GM18507 (cell line): Measurements from ENCODE around the gene HOXD4.

ENCODE experiments used
- DNase-seq: peaks from one replicate; pipeline ENCODE4 v3.0.0; 2011; ENCODE audit warnings: low read depth; ENCODE audit not compliant: insufficient read length; ENCODE audit errors: extremely low spot score
- FAIRE-seq: peaks from 2 replicates; lab custom pipeline; 2011; peaks lifted over from hg19 to GRCh38; lab: Jason Lieb, UNC

Gene HOXD4

DNA sequence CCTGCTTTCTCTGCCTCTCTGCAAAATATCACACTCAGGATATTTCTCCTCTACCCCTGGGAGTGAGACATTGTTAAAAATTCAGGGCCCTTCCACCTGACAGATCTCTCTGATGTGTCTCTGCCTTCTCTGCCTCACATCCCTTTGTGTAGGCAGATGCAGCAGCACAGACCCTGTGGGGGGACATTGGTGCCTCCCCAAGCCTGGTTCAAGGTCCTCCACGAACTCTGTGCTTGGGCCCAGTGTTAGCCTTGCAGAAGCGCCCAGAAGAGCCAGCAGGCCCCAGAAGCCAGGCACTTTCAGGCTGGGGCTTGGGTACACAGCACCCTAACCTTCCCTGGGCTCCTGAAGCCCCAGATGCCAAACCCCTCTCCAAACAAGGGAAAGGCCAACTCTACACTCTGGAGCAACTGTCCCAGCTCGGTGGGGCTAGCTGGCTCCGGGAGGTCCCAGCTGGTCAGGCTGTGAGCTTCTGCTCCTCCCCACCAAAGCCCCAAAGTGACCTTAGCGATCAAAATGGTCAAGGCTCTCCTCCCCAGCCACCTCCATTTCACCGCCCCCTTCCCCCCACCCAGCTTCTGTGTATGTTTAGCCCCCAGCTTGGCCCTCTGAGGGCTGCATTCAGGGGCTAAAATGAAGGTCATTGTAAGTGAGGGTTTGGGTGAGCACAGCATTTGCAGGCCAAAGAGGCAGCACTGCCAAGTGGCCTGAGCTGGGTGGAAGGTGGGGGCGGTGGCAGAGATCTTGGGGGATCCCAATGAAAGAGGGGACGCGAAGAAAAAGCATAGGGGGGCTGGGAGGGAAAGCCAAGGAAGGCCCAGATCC lies 26.2 kb upstream of the HOXD4 start:
- no peak for DNase-seq
- no peak for FAIRE-seq

DNA sequence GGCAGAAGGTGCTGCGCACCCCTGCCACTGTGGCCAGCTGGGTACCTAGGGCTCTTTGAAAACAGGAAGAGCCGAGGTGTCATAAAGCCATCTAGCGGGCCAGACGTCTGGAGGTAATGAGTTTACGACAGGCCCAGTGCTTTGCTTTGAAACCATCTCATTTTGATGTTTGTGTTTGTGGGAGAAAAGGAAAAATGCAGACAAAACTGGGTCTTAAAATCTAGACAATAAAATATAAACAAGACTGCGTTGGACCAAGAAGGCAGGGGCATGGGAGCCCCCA lies 25.6 kb upstream of the HOXD4 start:
- DNase-seq (no peak), FAIRE-seq (no peak)

DNA sequence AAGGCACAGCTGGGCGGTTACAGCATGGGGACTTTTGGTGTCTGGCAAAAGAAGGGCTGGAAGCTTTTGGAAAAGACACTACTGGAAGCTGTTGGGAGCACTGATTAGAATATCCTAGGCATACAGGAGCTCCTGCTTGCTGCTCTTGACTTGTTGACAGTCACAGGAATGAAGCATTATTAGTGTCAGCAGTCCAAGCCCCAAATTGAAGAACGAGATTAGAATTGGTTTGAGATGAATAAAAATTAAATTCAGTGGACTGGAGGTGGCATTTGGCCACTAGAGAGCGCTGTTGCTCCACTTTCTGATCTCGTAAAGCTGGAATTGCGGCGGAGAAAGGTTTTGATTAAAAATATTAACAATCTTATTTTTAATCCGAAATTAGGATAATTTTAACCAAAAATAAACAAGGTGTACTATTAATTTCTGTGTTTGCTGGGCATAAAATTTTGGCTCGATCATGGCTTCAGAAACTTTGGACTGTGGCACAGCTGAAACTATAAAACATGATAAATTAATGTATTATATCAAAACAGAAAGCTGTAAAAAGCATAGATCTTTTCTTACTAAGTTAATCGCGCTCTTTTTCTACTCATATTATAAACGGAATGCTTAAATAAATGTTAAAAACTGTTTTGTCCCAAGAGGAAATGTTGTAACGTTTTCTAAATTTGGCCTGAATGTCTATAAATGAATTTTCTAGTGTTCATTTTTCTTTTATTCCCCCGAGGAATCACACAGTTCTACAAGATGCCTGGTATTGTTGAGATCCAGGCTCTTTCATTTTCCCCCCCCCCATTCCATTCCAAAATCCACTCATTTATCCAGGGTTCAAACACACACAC lies 24.2 kb upstream of the HOXD4 start:
- DNase-seq (peak; percentile 32), FAIRE-seq (peak; percentile 74)

DNA sequence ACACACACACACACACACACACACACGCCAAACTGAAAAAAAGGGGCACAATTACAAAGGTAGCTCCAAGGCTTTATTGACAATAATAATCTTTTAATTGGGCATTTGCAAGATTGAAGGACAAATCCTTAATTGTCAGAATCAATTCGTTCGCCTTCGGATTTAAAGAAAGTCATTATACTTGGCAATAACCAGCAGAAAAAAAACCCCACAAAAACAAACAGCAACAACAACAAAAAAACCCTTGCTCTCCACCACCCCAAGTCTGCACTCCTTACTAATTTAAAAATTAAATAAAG lies 23.6 kb upstream of the HOXD4 start:
- DNase-seq = no peak
- FAIRE-seq = no peak

DNA sequence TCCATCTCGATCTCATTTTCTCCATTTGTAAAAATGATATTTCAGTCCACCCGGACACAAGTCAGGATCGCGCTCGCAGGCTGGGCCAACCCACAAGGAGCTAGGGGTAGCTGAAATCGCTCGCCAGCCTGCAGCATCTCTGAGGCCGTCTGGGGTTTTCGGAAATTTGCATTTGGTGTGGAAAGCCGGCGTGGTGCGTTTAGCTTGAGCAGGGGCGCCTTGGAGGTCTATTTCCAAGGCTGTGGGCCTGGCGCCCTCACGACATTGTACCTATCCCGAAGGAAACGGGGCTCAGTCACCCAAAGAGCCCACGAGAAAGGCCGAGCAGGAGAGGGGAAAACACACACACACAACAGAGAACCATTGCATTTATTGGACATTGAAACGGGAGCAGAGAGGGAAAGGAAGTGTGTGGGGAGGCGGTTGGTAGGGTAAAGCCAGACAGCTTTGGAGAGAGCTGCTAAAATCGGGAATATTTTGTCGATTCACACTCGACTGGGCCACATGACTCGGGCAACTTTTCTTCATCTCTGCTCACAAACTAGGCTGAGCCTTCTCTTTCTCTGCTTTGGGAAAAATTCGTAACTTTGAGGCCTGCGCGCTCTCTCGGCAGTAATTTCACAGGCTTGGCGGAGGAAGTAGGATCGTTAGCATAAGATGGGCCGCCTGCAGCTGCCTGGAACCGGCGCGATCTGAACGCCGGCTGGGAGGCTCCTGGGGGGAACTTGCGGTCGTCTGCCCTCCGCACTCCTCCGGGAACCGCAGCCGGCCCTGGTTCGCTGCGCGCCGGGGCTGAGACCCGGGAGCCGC lies 23.0 kb upstream of the HOXD4 start:
- FAIRE-seq (no peak), DNase-seq (no peak)

DNA sequence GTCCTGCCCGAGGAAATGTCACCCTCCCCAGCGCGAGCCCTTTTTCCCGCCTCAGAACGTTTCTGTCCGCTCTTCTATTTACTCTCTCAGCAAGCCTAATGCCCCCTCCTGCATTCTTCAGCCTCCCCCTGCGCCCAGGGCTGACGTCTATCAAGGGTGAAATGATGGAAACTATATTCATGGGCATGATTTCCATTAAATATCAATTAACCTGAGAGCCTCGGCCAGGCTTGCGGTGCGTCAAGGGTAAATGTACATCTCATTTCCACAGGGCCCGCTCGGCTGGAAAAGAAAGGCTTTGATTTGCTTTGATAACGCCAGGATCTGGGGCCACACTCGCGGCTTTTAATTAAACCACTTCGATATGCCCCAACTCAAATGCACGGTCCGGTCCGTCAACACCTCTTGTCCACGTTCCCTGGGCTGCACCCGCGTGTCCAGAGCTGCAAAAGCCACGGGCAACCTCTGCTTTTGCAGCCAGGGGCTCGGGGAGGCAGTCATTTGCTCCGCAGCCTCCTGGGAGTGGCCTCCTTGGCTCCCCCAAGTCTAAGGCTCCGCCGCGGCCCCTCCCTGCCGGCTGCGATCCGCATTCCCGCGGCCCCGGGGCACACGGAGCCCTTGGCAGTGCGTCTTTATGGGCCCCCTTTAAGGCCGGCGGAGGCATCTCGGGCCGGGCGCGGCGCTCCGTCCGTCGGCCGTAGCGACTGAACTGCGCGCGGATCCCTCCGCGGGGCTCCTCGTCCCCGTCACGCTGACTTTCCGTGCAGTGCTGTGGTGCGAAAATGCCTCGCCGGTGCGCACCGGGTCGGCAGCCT lies 22.2 kb upstream of the HOXD4 start, which contains the start of gene HOXD8:
Gene HOXD8, plus strand, starts transcription at position 724 of the 815 bp plus-strand sequence. CDS start 662 bp downstream, outside the sequence.
- FAIRE-seq = no peak
- no peak for DNase-seq

DNA sequence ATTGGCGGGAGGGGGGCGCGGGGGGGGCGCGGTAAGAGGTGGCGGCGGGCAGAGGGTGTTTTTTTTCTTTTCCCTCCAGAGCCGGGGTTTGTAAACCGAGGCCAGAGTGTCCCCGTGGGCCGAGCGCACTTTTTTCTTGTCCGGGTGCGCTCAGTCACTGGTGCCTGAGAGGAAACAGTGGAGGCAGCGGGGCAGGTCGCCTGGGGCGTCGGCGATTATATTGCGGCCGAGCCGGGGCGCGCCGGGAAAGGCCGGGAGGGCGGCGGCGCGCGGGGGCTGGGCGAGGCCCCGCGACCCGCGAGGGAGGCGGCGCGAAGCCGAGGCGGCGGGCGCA lies 21.6 kb upstream of the HOXD4 start:
- FAIRE-seq = no peak

DNA sequence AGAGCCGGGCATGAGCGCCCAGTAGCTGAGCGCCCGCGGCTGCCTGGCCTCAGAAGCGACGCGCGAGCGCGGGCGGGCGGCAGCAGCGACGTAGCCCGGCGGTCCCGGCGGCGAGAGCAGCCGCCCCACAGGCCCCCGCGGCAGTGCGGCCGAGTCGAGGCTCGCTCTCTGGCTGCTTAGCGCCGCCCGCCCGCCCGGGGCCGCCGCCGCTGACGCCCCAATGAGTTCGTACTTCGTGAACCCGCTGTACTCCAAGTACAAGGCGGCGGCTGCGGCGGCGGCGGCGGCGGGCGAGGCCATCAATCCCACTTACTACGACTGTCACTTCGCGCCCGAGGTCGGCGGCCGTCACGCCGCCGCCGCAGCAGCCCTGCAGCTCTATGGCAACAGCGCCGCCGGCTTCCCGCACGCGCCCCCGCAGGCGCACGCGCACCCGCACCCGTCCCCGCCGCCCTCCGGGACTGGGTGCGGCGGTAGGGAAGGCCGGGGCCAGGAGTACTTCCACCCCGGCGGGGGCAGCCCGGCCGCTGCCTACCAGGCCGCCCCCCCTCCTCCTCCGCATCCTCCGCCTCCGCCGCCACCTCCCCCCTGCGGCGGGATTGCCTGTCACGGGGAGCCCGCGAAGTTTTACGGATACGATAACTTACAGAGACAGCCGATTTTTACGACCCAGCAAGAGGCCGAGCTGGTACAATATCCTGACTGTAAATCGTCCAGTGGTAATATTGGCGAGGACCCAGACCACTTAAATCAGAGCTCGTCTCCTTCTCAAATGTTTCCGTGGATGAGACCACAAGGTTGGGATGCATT lies 21.0 kb upstream of the HOXD4 start:
- FAIRE-seq (no peak), DNase-seq (no peak)

More for the DNA sequence above, 21.6 kb upstream of the HOXD4 start:
- no peak for DNase-seq

DNA sequence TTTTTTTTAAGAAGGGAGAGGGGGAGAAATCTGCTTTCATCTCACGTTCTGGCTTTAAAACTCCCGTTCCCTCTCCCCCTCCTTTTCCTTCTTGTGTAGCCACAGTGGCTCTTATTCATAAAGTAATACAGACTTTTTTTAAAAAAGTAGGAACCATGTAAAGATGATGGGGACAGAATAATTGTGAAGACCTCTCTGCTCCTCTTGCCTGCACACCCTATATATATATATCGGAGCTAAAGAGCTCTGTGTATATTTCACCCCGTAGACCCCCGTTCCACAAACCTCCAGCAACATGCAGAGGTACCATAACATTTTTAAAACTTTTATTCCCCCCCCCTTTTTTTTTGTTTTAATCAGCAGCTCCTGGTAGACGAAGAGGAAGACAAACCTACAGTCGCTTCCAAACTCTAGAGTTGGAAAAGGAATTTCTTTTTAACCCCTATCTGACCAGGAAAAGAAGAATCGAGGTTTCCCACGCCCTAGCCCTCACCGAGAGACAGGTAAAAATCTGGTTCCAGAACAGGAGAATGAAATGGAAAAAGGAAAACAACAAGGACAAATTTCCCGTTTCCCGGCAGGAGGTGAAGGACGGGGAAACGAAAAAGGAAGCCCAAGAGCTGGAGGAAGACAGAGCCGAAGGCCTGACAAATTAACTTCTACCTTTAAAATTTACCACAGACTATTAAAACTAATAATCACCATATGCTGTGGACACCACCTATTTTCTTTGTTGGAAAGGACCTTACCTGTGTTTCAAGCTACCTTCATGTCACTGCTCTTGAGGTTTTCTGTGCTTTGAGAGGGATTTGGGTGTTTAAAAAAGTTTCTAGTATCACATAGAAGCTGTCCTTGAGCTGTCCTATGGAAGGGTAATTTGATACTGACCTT lies 20.1 kb upstream of the HOXD4 start:
- no peak for FAIRE-seq

DNA sequence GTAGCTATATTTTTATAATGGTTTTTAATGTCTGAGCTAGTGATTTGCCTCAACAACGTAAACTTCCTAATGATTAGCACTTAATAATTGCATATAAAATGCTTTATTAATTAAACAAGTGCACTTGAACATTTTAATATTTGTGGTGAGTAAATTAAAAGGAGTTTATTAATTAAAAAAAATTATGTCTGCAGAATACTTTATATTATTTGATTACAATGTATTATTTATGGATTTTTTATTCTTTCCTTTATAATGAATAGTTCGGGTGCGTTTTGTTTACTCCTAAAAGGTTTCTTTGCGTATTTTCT lies 19.5 kb upstream of the HOXD4 start:
- DNase-seq = no peak
- no peak for FAIRE-seq

More for the DNA sequence above, 20.1 kb upstream of the HOXD4 start:
- DNase-seq = no peak

DNA sequence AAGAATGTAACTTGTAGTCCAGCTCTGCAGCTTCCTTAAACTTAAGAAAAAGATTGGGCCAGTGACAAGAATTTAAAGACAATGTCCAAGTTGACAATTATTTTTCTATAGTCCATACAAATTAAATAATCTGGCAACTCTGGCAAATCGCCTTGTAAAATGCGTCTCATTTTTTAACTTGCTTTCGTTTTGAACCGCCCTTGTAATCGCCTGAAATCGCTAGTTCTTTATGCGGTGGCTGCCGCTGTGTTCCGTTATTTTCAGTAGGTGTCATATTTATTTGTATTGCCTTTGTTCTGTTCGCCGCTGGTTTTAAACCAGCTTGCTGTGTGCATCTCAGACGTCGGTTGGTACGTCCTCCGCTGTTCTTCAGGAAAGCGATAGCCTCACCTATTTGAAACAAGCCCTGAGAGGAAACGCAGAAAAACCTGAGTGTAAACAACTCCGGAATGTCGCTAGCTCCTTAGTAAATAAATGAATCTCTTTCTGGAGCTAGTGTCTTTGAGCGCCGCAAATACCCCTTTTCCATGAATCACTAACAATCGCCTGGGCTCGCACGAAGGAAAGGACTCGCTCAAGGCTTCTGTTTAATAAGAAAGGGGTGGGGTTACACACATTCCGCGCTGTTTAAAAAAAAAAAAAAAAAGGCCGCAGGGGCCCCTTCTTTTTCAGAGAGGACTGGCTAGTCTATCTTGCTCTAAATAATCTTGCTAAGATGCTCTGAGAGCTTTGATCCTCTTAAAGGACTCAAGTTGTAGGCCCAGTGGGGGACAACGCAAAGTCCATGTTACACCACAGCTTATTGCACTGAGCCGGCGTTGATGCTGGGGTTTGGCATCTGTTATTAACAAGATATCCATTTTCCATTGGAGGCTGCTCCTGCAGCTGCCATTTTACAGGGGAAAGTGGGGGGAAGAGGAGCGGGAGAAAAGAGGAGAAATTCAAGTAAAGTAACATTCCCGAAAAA lies 18.9 kb upstream of the HOXD4 start:
- DNase-seq (no peak), FAIRE-seq (peak; percentile 36)

DNA sequence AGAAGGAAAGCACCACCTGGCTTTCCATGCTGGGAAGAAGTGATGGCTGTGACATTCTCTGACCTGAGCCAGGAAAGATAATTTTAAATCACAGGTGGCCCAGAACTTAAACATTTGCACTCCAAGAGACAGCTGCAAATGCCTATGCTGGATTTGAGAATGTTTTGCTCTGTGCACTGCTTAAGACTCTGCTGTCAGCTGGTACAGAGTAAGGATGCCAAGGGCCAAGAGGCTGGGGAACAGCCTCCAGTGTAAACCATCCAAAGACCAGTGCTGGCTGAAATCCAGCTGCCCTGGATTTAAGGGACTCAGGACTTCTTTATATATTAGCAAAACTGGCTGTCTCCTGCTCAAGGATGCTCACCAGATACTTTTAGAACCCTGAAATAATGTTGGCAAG lies 18.0 kb upstream of the HOXD4 start:
- DNase-seq (no peak), FAIRE-seq (no peak)

DNA sequence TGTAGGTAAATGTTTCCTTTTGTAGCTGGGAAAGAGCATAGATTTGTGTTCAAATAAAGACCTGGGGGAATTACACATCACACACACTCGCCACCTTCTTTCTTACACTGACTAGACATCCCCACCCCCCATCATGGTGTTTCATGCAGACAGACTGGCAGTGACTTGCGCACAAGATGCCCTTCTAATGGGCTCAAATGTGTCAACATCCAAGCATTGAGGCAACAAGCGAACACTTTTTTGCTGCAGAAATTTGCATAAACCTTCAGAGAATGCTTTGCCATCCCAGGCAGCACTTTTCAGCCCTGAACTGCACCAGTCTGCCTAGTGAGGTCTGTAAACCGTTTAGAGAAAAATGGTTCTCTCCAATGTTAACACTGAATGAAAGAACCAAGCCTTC lies 17.3 kb upstream of the HOXD4 start:
- DNase-seq = no peak
- FAIRE-seq = no peak

DNA sequence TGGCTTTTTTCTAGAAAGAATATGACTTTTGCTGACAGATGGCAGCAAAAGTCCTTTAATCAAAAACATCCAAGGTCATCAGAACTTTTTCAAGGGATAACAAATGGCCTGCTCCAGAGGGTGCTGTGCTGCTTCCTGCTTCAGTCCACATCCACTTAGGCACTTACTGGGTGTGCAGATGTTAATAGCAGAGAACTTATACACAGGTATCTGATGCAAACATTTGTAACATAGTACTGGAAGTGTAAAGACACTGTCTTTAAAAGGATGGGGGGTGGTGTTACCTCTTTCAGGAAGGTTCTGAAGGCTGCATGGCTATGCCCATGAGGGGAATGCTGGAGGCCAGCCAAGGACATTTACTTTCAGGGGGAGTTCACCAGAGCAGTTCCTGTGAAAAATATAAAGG lies 16.3 kb upstream of the HOXD4 start:
- DNase-seq (no peak), FAIRE-seq (no peak)

DNA sequence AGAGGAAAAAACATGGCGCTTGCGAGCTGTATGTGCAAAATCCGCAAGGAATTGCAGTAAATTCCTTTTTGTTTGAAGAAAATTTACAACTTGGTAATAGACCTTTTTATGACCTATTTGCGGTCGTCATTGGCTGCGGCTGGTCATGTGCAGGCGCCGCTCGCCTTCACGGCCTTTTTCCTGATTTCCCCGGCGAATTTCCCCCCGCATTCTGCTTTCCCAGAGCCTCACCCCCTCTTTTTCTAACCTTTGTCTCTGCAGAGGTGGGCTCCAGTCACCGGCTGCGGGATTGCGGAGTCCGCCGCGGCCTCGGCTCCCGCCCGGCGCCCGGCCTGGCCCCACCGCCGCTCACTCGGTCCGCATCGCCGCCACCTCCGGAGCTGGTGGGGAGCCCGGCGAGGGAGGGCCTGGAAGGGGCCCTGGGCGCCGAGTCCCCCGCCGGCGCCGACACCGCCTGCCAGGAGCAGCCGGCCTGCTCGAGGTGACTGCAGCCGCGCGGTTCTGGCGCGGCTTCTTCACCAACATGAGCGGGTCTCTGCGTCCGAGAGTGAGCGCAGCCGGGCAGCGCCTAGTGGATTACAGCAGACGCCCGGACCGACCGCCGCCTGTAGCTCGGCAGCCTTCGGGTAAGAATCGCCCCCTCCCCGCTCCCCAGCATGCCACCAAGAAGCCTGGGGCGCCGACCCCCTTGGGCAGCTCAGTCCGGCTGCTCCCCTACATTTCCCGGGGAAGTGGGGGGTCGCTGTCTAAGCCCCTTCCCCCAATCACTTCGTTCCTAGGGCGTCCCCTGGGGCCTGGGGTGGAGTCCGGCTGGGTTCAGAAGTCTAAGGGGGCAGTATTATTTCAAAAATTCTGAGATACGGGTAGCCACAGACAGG lies 14.7 kb upstream of the HOXD4 start:
- no peak for FAIRE-seq
- DNase-seq = no peak

DNA sequence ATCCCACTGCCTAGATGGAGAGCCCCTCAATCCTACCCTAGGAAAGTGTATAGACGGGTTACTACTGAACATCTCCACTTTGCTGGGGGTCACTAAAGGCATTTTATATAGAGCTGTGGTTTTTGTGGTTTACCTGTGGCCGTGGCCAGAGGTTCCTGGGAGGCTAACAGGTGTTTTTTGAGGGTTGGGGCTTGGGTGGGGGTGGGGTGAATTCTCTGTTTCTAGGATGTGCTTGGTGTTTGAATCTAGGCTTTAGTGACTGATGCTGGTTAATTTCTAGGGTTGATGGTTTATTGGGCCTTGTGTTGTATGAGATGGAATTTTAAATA lies 14.1 kb upstream of the HOXD4 start:
- no peak for FAIRE-seq
- no peak for DNase-seq
